SK-N-SH treated with all-trans-retinoic acid at 6 μM for 48 hours (cell line): Measurements from ENCODE around the gene ERRFI1.
"Not testable (repeated sequence)": the region's sequence is repeated elsewhere in the genome, so short reads cannot be mapped to it uniquely, and the experiment has no call there.

Source experiments
- ARNTL ChIP-seq: fragments of 450-650 bp; formaldehyde crosslinking; IDR thresholded peaks from 2 replicates; pipeline ENCODE4 v1.5.0; 2020; ENCODE audit warnings: low read depth, mild to moderate bottlenecking, moderate library complexity, borderline replicate concordance
- ESRRG ChIP-seq: fragments of 250-450 bp; sonication (Bioruptor Pico); IDR thresholded peaks from 2 replicates; pipeline ENCODE4 v1.6.1; 2021; ENCODE audit warnings: mild to moderate bottlenecking
- ISL1 ChIP-seq: fragments of 250-450 bp; sonication (Bioruptor Pico); IDR thresholded peaks from 2 replicates; pipeline ENCODE4 v2.1.2; 2022; ENCODE audit warnings: mild to moderate bottlenecking, moderate library complexity
- PPARA ChIP-seq: fragments of 250-450 bp; sonication (Bioruptor Pico); IDR thresholded peaks from 2 replicates; pipeline ENCODE4 v1.5.0; 2020; ENCODE audit warnings: mild to moderate bottlenecking, borderline replicate concordance
- SNAI2 ChIP-seq: fragments of 250-450 bp; sonication (Bioruptor Pico); IDR thresholded peaks from 2 replicates; pipeline ENCODE4 v1.5.0; 2020; ENCODE audit warnings: mild to moderate bottlenecking, moderate library complexity
- TF ChIP-seq, protein P1 (sequence below): fragments of 250-450 bp; sonication (Bioruptor Pico); IDR thresholded peaks from 2 replicates; pipeline ENCODE4 v1.5.1; 2021; ENCODE audit warnings: mild to moderate bottlenecking, moderate library complexity
- TF ChIP-seq, protein P2 (sequence below): fragments of 250-450 bp; sonication (Bioruptor Pico); IDR thresholded peaks from 2 replicates; pipeline ENCODE4 v1.5.1; 2020; ENCODE audit warnings: low read depth, mild to moderate bottlenecking, moderate library complexity
- TF ChIP-seq, protein P3 (sequence below): fragments of 250-450 bp; sonication (Bioruptor Pico); IDR thresholded peaks from 2 replicates; pipeline ENCODE4 v1.8.0; 2020; ENCODE audit warnings: mild to moderate bottlenecking, moderate library complexity, borderline replicate concordance

DNA sequence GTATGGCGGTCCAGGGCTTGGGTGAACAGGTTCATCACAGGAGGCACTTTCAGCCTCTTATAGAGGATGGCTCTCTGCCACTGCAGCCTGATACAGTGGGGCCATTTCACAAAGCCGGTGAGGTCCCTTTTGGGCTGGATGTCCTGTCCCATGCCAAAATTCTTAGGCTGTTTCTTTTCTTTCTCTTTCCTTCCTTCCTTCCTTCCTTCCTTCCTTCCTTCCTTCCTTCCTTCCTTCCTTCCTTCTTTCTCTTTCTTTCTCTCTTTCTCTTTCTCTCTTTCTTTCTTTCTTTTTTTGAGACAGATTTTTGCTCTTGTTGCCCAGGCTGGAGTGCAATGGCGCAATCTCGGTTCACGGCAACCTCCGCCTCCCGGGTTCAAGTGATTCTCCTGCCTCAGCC lies 31.7 kb upstream of the ERRFI1 start:
- TF ChIP-seq, protein P1, sequence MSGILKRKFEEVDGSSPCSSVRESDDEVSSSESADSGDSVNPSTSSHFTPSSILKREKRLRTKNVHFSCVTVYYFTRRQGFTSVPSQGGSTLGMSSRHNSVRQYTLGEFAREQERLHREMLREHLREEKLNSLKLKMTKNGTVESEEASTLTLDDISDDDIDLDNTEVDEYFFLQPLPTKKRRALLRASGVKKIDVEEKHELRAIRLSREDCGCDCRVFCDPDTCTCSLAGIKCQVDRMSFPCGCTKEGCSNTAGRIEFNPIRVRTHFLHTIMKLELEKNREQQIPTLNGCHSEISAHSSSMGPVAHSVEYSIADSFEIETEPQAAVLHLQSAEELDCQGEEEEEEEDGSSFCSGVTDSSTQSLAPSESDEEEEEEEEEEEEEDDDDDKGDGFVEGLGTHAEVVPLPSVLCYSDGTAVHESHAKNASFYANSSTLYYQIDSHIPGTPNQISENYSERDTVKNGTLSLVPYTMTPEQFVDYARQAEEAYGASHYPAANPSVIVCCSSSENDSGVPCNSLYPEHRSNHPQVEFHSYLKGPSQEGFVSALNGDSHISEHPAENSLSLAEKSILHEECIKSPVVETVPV (CRISPR knock-in tag), result not testable (repeated sequence)
- TF ChIP-seq ARNTL; SNAI2; ESRRG (CRISPR knock-in tag); PPARA (CRISPR knock-in tag); ISL1 (CRISPR knock-in tag): not testable (repeated sequence)
- TF ChIP-seq, protein P2, sequence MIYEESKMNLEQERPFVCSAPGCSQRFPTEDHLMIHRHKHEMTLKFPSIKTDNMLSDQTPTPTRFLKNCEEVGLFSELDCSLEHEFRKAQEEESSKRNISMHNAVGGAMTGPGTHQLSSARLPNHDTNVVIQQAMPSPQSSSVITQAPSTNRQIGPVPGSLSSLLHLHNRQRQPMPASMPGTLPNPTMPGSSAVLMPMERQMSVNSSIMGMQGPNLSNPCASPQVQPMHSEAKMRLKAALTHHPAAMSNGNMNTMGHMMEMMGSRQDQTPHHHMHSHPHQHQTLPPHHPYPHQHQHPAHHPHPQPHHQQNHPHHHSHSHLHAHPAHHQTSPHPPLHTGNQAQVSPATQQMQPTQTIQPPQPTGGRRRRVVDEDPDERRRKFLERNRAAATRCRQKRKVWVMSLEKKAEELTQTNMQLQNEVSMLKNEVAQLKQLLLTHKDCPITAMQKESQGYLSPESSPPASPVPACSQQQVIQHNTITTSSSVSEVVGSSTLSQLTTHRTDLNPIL (CRISPR knock-in tag), result not testable (repeated sequence)
- TF ChIP-seq, protein P3, sequence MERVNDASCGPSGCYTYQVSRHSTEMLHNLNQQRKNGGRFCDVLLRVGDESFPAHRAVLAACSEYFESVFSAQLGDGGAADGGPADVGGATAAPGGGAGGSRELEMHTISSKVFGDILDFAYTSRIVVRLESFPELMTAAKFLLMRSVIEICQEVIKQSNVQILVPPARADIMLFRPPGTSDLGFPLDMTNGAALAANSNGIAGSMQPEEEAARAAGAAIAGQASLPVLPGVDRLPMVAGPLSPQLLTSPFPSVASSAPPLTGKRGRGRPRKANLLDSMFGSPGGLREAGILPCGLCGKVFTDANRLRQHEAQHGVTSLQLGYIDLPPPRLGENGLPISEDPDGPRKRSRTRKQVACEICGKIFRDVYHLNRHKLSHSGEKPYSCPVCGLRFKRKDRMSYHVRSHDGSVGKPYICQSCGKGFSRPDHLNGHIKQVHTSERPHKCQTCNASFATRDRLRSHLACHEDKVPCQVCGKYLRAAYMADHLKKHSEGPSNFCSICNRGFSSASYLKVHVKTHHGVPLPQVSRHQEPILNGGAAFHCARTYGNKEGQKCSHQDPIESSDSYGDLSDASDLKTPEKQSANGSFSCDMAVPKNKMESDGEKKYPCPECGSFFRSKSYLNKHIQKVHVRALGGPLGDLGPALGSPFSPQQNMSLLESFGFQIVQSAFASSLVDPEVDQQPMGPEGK (CRISPR knock-in tag), result not testable (repeated sequence)
